Mesendoderm (in vitro differentiated cells): ENCODE measurements around the gene PIGZ.

Source experiments
- DNase-seq: peaks from one replicate; pipeline ENCODE4 v3.0.0; 2013
- H2AK5ac ChIP-seq: 2 replicates; pipeline ENCODE4 v1.6.1; 2013; ENCODE audit warnings: low read length, inconsistent platforms
- H2BK120ac ChIP-seq: 2 replicates; pipeline ENCODE4 v1.6.1; 2013; ENCODE audit warnings: low read depth, mild to moderate bottlenecking, low read length, moderate library complexity, mixed read lengths
- H2BK15ac ChIP-seq: replicated peaks from 2 replicates; pipeline ENCODE4 v1.6.1; 2013; ENCODE audit warnings: low read depth, mild to moderate bottlenecking, moderate library complexity
- H2BK5ac ChIP-seq: 2 replicates; pipeline ENCODE4 v1.6.1; 2013; ENCODE audit warnings: low read length, inconsistent platforms
- H3K18ac ChIP-seq: 2 replicates; pipeline ENCODE4 v1.6.1; 2013; ENCODE audit warnings: mild to moderate bottlenecking, low read length, mixed read lengths
- H3K23ac ChIP-seq: one replicate; pipeline ENCODE4 v1.6.1; 2013; ENCODE audit warnings: low read length
- H3K27ac ChIP-seq: 2 replicates; pipeline ENCODE4 v1.5.1; 2013; ENCODE audit warnings: low read depth, mild to moderate bottlenecking, inconsistent platforms, low read length, moderate library complexity
- H3K27me3 ChIP-seq: 2 replicates; pipeline ENCODE4 v1.6.1; 2013; ENCODE audit warnings: low read length, control low read depth, mild to moderate bottlenecking, inconsistent platforms; ENCODE audit not compliant: insufficient read depth, poor library complexity
- H3K36me3 ChIP-seq: 2 replicates; pipeline ENCODE4 v1.6.1; 2013; ENCODE audit warnings: low read length, inconsistent platforms; ENCODE audit not compliant: control insufficient read depth, insufficient read depth
- H3K4ac ChIP-seq: one replicate; pipeline ENCODE4 v1.6.1; 2013; ENCODE audit warnings: low read depth, mild to moderate bottlenecking, low read length, moderate library complexity
- H3K4me1 ChIP-seq: 2 replicates; pipeline ENCODE4 v1.6.1; 2013; ENCODE audit warnings: low read depth, low read length, inconsistent platforms; ENCODE audit not compliant: control insufficient read depth
- H3K4me2 ChIP-seq: 2 replicates; pipeline ENCODE4 v1.6.1; 2013; ENCODE audit warnings: low read length
- H3K4me3 ChIP-seq: 2 replicates; pipeline ENCODE4 v1.5.1; 2013; ENCODE audit warnings: mild to moderate bottlenecking, low read length
- H3K56ac ChIP-seq: one replicate; pipeline ENCODE4 v1.6.1; 2013; ENCODE audit warnings: low read length
- H3K79me1 ChIP-seq: 2 replicates; pipeline ENCODE4 v1.6.1; 2013; ENCODE audit warnings: low read length, inconsistent platforms
- H3K79me2 ChIP-seq: 2 replicates; pipeline ENCODE4 v1.6.1; 2013; ENCODE audit warnings: mild to moderate bottlenecking, low read length; ENCODE audit not compliant: control insufficient read depth, insufficient read depth
- H3K9ac ChIP-seq: 2 replicates; pipeline ENCODE4 v1.6.1; 2013; ENCODE audit warnings: low read length, inconsistent platforms
- H4K5ac ChIP-seq: one replicate; pipeline ENCODE4 v1.6.1; 2013; ENCODE audit warnings: low read length
- H4K8ac ChIP-seq: one replicate; pipeline ENCODE4 v1.6.1; 2013; ENCODE audit warnings: low read depth, mild to moderate bottlenecking, control low read depth, low read length, moderate library complexity
- WGBS: extraction: QIAGEN DNeasy Blood & Tissue Kit; methylation state at CpG from one replicate; pipeline ENCODE4 v1.1.7; 2013; ENCODE audit warnings: low lambda C conversion rate, missing lambda C conversion rate; ENCODE audit not compliant: insufficient coverage; ENCODE audit errors: extremely low coverage; 5-methylcytosine and 5-hydroxymethylcytosine counted together

Gene PIGZ

DNA sequence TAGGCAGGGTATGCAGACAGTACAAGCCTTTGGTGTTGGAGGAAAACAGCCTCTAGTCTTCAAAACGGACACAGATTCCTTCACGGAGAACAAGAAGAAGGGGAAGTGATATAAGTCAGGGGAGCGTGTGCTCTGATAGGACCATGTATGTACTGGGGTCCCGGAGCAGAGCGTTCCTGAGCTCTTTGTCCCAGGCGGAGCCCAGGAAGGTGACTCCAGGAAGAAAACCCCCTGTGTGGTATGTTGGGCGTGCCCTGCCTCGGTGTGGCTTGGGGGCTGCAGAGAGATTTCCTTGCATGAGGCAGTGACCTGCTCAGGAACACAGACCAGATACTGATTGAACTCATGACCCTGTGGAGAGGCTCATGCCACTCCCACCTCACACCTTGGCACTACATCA, 39.3 kb upstream of the PIGZ start:
- H3K4me2 ChIP-seq: no peak overlapping the region
- H2BK120ac ChIP-seq: no peak overlapping the region
- no peak overlapping the region for H4K8ac ChIP-seq
- H3K4me1 ChIP-seq: no peaks in the 10 kb centered on the region
- DNase-seq: no peak
- no peak overlapping the region for H2AK5ac ChIP-seq
- H3K23ac ChIP-seq: no peak overlapping the region
- H3K27me3 ChIP-seq: peaks cover 3% of the 10 kb centered on the region
- no peak overlapping the region for H2BK15ac ChIP-seq
- H3K9ac ChIP-seq: no peak overlapping the region
- no peak overlapping the region for H3K4me3 ChIP-seq
- no peak overlapping the region for H3K18ac ChIP-seq
- H3K79me2 ChIP-seq: no peaks in the 10 kb centered on the region
- H4K5ac ChIP-seq: no peak overlapping the region
- no CpG with 5 or more reads among the region's 8 CpGs for WGBS
- H3K4ac ChIP-seq: no peak overlapping the region
- H3K36me3 ChIP-seq: no peaks in the 10 kb centered on the region
- no peak overlapping the region for H2BK5ac ChIP-seq
- no peak overlapping the region for H3K27ac ChIP-seq
- no peak overlapping the region for H3K56ac ChIP-seq
- no peaks in the 10 kb centered on the region for H3K79me1 ChIP-seq

DNA sequence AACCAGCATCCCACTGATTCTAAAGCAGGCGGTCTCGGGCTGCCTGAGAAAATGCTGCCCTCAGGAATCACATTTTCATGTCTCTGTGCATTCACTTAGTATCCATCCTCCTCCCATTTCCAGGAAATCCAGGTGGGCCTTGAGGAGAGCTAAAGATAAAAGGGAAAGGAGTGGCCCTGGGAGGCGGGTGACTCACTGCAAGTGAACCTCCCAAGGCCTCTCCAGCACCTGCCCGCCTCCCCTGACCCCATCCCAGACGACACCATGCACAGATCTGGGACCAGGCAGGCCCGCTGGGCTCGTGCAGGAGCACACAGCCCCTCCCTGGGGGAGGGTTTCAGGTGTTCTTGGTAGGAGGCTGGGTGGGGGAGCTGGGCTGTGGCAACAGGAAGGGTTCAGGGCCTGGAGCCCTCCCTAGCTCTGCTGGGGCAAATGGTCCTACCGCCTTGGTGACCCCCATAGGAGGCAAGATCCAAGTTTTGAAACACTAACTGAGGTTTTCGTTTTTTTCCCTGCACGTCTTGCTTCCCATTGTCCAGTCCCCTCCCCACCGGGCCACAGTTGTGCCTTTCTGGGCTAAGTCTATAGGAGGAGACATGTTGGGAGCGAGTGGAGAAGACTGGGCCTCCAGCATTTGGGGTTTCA, 38.8 kb upstream of the PIGZ start:
- Histone ChIP-seq H2BK5ac (no peak overlapping the region), H3K4me2 (no peak overlapping the region), H2BK15ac (no peak overlapping the region), H2BK120ac (no peak overlapping the region), H3K9ac (no peak overlapping the region), H3K36me3 (no peaks in the 10 kb centered on the region), H3K56ac (no peak overlapping the region), H3K18ac (no peak overlapping the region), H3K79me1 (no peaks in the 10 kb centered on the region), H3K79me2 (no peaks in the 10 kb centered on the region), H3K23ac (no peak overlapping the region), H4K5ac (no peak overlapping the region), H3K4me3 (no peak overlapping the region), H3K27me3 (peaks cover 3% of the 10 kb centered on the region), H3K4ac (no peak overlapping the region), H2AK5ac (no peak overlapping the region), H3K27ac (no peak overlapping the region), H3K4me1 (no peaks in the 10 kb centered on the region), H4K8ac (no peak overlapping the region)
- WGBS: no CpG with 5 or more reads among the region's 12 CpGs
- DNase-seq: no peak

DNA sequence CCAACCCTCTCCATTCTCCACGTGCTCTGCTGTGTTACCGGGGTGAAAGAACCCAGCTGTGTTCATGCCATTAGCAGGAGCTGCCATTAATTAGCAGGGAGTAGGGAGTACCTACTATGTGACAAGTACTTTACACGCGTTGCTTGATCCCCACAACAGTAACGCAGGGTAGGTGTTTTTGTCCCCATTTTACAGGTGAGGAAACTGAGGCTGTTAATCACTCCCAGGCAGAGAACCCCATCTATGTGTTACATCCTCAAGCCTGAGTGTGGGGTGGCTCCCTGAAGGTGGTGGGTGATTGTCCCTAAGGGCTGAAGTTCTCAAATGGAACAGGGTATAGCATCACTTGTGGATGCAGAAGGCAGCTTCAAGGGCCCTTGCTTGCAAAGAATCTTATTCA, 38.2 kb upstream of the PIGZ start:
- H3K23ac ChIP-seq: no peak overlapping the region
- no CpG with 5 or more reads among the region's 5 CpGs for WGBS

DNA sequence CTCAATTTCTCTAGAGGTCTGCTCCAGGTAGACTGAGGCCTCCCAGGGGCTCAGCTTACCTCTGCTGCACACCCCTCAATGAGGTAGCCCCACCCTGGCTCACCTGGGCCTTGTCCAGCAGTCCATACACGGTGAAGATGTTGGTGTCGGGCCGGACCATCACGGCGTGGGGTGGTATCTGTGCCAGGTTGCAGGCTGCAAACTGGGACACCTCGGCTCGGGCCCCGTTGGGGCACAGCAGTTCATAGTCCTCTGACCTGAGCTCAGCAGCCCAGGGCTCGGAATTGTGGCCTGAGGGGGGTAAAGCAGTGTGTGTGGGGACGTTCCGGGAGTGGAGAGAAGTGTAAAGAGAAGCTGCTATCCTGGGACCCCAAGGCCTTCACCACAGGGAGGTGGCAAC, 37.8 kb upstream of the PIGZ start:
- H2AK5ac ChIP-seq: no peak overlapping the region
- H3K9ac ChIP-seq: no peak overlapping the region
- no peak overlapping the region for H2BK5ac ChIP-seq
- no peak for DNase-seq
- no peaks in the 10 kb centered on the region for H3K4me1 ChIP-seq
- no peak overlapping the region for H3K23ac ChIP-seq
- H3K4ac ChIP-seq: no peak overlapping the region
- H3K18ac ChIP-seq: no peak overlapping the region
- no peak overlapping the region for H3K4me2 ChIP-seq
- H3K79me1 ChIP-seq: no peaks in the 10 kb centered on the region
- no peak overlapping the region for H3K56ac ChIP-seq
- no peaks in the 10 kb centered on the region for H3K36me3 ChIP-seq
- no CpG with 5 or more reads among the region's 11 CpGs for WGBS
- no peak overlapping the region for H2BK120ac ChIP-seq
- no peak overlapping the region for H3K27ac ChIP-seq
- H4K5ac ChIP-seq: no peak overlapping the region
- H3K27me3 ChIP-seq: peaks cover 3% of the 10 kb centered on the region
- no peak overlapping the region for H4K8ac ChIP-seq
- no peaks in the 10 kb centered on the region for H3K79me2 ChIP-seq
- H2BK15ac ChIP-seq: no peak overlapping the region
- no peak overlapping the region for H3K4me3 ChIP-seq

More for the DNA sequence above, 38.2 kb upstream of the PIGZ start:
- Histone ChIP-seq H3K79me1 (no peaks in the 10 kb centered on the region), H3K56ac (no peak overlapping the region), H3K27me3 (peaks cover 3% of the 10 kb centered on the region), H4K5ac (no peak overlapping the region), H3K27ac (no peak overlapping the region), H2AK5ac (no peak overlapping the region), H3K79me2 (no peaks in the 10 kb centered on the region), H3K4me1 (no peaks in the 10 kb centered on the region), H3K4me2 (no peak overlapping the region), H4K8ac (no peak overlapping the region), H2BK5ac (no peak overlapping the region), H3K4ac (no peak overlapping the region), H3K4me3 (no peak overlapping the region), H3K18ac (no peak overlapping the region), H2BK120ac (no peak overlapping the region), H2BK15ac (no peak overlapping the region), H3K9ac (no peak overlapping the region), H3K36me3 (no peaks in the 10 kb centered on the region)
- DNase-seq: no peak

DNA sequence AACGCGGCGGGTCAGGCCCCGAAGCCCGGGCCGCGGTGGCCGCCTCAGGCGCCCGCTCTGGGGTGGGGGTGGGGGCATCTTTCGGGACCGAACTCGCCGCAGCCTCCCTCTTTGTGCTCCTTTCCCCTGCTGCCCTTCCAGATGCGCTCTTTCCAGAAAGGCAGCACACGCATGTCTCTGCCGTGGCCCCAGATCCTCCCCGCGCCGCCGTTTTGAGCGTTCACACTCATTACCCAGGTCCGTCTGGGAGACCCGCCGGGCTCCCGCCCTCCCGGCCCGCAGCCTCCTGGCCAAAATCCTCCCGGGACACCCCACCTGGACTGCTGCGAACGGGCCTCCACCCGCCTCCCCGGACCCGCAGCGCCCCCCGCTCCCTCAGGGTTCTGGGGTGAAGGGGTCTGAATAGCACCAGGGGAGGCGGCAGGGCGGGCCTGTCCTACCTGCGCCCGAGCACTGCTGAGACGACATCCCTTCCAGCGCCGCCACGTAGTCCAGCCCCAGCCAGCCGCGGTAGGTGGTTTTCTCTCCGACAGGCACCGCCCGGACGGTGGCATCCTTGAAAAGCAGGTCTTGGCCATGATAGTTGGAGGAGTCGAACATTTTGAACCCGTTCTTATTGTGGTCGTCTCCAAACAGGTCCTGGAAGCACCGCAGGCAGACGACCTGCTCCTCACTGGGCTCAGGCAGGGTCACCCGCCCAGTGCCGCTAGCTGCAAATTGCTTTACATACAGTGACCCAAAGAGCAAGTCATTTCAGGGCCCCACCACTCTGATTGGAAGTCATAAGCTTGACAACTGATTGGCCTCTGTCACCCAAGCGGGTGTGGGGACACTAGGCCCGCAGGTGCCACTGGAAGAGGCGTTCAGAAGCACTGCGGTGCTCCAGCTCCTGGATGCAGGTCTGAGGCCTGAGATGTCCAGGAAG, 35.1 kb upstream of the PIGZ start:
- H3K18ac ChIP-seq: peak overlapping the region; percentile 86
- peak overlapping the region; percentile 87 for H3K9ac ChIP-seq
- WGBS: no CpG with 5 or more reads among the region's 61 CpGs
- peak overlapping the region; percentile 14 for H2BK120ac ChIP-seq
- no peak overlapping the region for H3K27ac ChIP-seq
- peak overlapping the region; percentile 57 for H4K8ac ChIP-seq
- no peak overlapping the region for H2BK15ac ChIP-seq
- peaks cover 3% of the 10 kb centered on the region for H3K27me3 ChIP-seq
- no peaks in the 10 kb centered on the region for H3K79me1 ChIP-seq
- H3K4me1 ChIP-seq: no peaks in the 10 kb centered on the region
- H3K23ac ChIP-seq: no peak overlapping the region
- no peak overlapping the region for H4K5ac ChIP-seq
- H3K4me2 ChIP-seq: peak overlapping the region; percentile 93
- no peaks in the 10 kb centered on the region for H3K79me2 ChIP-seq
- peak overlapping the region; percentile 45 for H3K4me3 ChIP-seq
- H3K36me3 ChIP-seq: no peaks in the 10 kb centered on the region
- peak; percentile 47 for DNase-seq
- H2BK5ac ChIP-seq: no peak overlapping the region
- H3K56ac ChIP-seq: peak overlapping the region; percentile 93
- H2AK5ac ChIP-seq: no peak overlapping the region
- peak overlapping the region; percentile 60 for H3K4ac ChIP-seq
